T-cell (primary cell): ENCODE results near the gene NPAS4. TPM values are rescaled to one million over a fixed set of nuclear protein-coding genes. Genes with fewer than 3 reads are reported as not detected.
A peak's percentile ranks its signal among the peaks of the same experiment; 100 is the strongest.

Experiments used
- ATAC-seq, 4 experiments: fragments of 200-7000 bp in 3 of 4; fragments of 150-1000 bp in 1 of 4; cut with Tn5 transposase; replicated peaks in 1 of 4; 1 replicate in 3 of 4; 2 replicates in 1 of 4; pipeline ENCODE4 v1.10.0; 2021; ENCODE audit warnings: moderate library complexity in 3 of 4, mild to moderate bottlenecking in 2 of 4, moderate number of reproducible peaks in 1 of 4
- CTCF ChIA-PET, 2 donors: fragments of 300-600 bp; sonication (Branson Sonifier 250); formaldehyde crosslinking; loops; one replicate each; lab custom pipeline; 2022; ENCODE audit warnings: antibody characterized with exemption in 2 of 2; lab: Charles Lee
- POLR2A ChIA-PET, 2 donors: fragments of 300-600 bp; sonication (Branson Sonifier 250); formaldehyde crosslinking; loops; one replicate each; lab custom pipeline; 2022; ENCODE audit warnings: antibody characterized with exemption in 2 of 2; lab: Charles Lee
- DNase-seq, 35 experiments: peaks; one replicate each; pipeline versions ENCODE4 v3.0.0 to v3.0.0-alpha.2; 2013 to 2023
- H3K27ac ChIP-seq: one replicate; pipeline ENCODE4 v1.5.1; 2013; ENCODE audit warnings: low read length
- H3K27me3 ChIP-seq, 2 experiments: replicated peaks in 1 of 2; 1 replicate in 1 of 2; 2 replicates in 1 of 2; pipeline versions ENCODE4 v1.6.1 to v1.7.0; 2013; ENCODE audit warnings: low read length in 1 of 2, mixed read lengths in 1 of 2; ENCODE audit not compliant: control insufficient read depth in 2 of 2, insufficient read depth in 2 of 2; ENCODE audit errors: extremely low read depth in 1 of 2
- H3K36me3 ChIP-seq, 2 donors: 1 replicate in 1 of 2; 2 replicates in 1 of 2; pipeline versions ENCODE4 v1.6.1 to v1.7.0; 2013; ENCODE audit warnings: low read length in 1 of 2; ENCODE audit not compliant: control insufficient read depth in 2 of 2, insufficient read depth in 1 of 2; ENCODE audit errors: extremely low read depth in 1 of 2
- H3K4me1 ChIP-seq, 2 experiments: 1 replicate in 1 of 2; 2 replicates in 1 of 2; pipeline versions ENCODE4 v1.6.1 to v1.7.0; 2013; ENCODE audit warnings: low read length in 2 of 2, mixed read lengths in 1 of 2; ENCODE audit not compliant: insufficient read depth in 2 of 2, control insufficient read depth in 1 of 2; ENCODE audit errors: extremely low read depth in 1 of 2
- H3K4me3 ChIP-seq, 2 donors: 1 replicate in 1 of 2; 2 replicates in 1 of 2; pipeline versions ENCODE4 v1.5.1 to v1.7.0; 2013; ENCODE audit warnings: mild to moderate bottlenecking in 2 of 2, low read length in 1 of 2, moderate library complexity in 1 of 2; ENCODE audit not compliant: control insufficient read depth in 1 of 2; ENCODE audit errors: extremely low read depth in 1 of 2
- H3K9me3 ChIP-seq: 2 replicates; pipeline ENCODE4 v1.7.0; 2013
- H3K27ac Mint-ChIP-seq, 2 donors: one replicate each; pipeline ENCODE4 v1.8.0; 2020 to 2021; ENCODE audit warnings: mild to moderate bottlenecking in 2 of 2, mixed read lengths in 2 of 2
- H3K27me3 Mint-ChIP-seq, 2 donors: one replicate each; pipeline ENCODE4 v1.8.0; 2021 to 2022; ENCODE audit warnings: mixed read lengths in 2 of 2
- H3K36me3 Mint-ChIP-seq: one replicate; pipeline ENCODE4 v1.8.0; 2021; ENCODE audit warnings: mixed read lengths
- H3K4me1 Mint-ChIP-seq, 3 donors: one replicate each; pipeline ENCODE4 v1.8.0; 2020 to 2022; ENCODE audit warnings: mixed read lengths in 3 of 3, mild to moderate bottlenecking in 1 of 3
- H3K4me3 Mint-ChIP-seq, 3 donors: one replicate each; pipeline ENCODE4 v1.8.0; 2020 to 2022; ENCODE audit warnings: mild to moderate bottlenecking in 3 of 3, mixed read lengths in 3 of 3, moderate library complexity in 3 of 3
- H3K9me3 Mint-ChIP-seq, 3 donors: one replicate each; pipeline ENCODE4 v1.8.0; 2020 to 2022; ENCODE audit warnings: mixed read lengths in 3 of 3
- WGBS: methylation state at CpG from one replicate; pipeline ENCODE4 v1.1.5; 2013; ENCODE audit warnings: missing lambda C conversion rate; ENCODE audit not compliant: insufficient coverage; 5-methylcytosine and 5-hydroxymethylcytosine counted together
- total RNA-seq, 35 experiments: library from RNA in 6 of 35; stranded (reverse) in 6 of 35; fragments of 120-200 nt in 1 of 35; gene quantifications; one replicate each; pipeline versions ENCODE4 v1.2.1 to v1.2.4 and lab custom pipeline; 2013 to 2026

NPAS4 gene
- total RNA-seq, 5 donors from 2014 or later (not counting 1 experiment from before 2014, with no cell fraction given) = not detected

GRCh38 chr11:66468691-66469090 lies 47.9 kb downstream of the NPAS4 start:
- no peaks in the 10 kb centered on the region for H3K27me3 ChIP-seq
- no peak overlapping the region for H3K27ac Mint-ChIP-seq
- H3K36me3 Mint-ChIP-seq = peaks cover 5% of the 10 kb centered on the region
- ChIA-PET CTCF (interaction anchor here (0.6 to 1.0 kb wide), 3 partner anchors 12 to 41 kb away, joined by 3 to 5 read pairs (median 3); partner anchors contain the start of genes DPP3 (in 1 of the 2) and MRPL11 (in 1 of the 2)), POLR2A (interaction anchor here in 1 of 2 donors (0.7 kb wide), 1 partner anchor 25 kb away, joined by 3 read pairs; no protein-coding TSS in a partner anchor)
- no peaks in the 10 kb centered on the region for H3K27me3 Mint-ChIP-seq
- peaks cover 20 to 30% (median 25%) of the 10 kb centered on the region in 3 donors for H3K4me1 Mint-ChIP-seq
- H3K4me3 Mint-ChIP-seq = peak overlapping the region; percentile 45 to 89 (median 88)
- H3K9me3 Mint-ChIP-seq = no peaks in the 10 kb centered on the region
- H3K36me3 ChIP-seq = peaks cover 0 to 6% of the 10 kb centered on the region in 2 donors
- no peaks in the 10 kb centered on the region for H3K9me3 ChIP-seq
- H3K4me3 ChIP-seq = no peak overlapping the region
- DNase-seq = no peak
- no CpG with 5 or more reads among the region's 6 CpGs for WGBS
- ATAC-seq = no peak
- no peak overlapping the region for H3K27ac ChIP-seq
- peaks cover 7 to 24% of the 10 kb centered on the region in 2 experiments for H3K4me1 ChIP-seq

GRCh38 chr11:66469441-66469840 lies 48.6 kb downstream of the NPAS4 start:
- POLR2A ChIA-PET = interaction anchor here in 1 of 2 donors (0.5 to 0.7 kb wide), 4 partner anchors 16 to 1433 kb away, joined by 3 to 4 read pairs (median 3); no protein-coding TSS in a partner anchor
- ATAC-seq (no peak), DNase-seq (no peak)
- Histone ChIP-seq H3K4me1 (peaks cover 7 to 24% of the 10 kb centered on the region in 2 experiments), H3K36me3 (peaks cover 0 to 6% of the 10 kb centered on the region in 2 donors), H3K4me3 (no peak overlapping the region), H3K9me3 (no peaks in the 10 kb centered on the region), H3K27ac (no peak overlapping the region), H3K27me3 (no peaks in the 10 kb centered on the region)
- CTCF ChIA-PET = interaction anchor here (0.7 to 1.0 kb wide), 3 partner anchors 35 to 48 kb away, joined by 3 read pairs; no protein-coding TSS in a partner anchor
- no CpG with 5 or more reads among the region's 1 CpG for WGBS
- H3K36me3 Mint-ChIP-seq = peaks cover 8% of the 10 kb centered on the region
- H3K4me3 Mint-ChIP-seq = no peak overlapping the region
- no peaks in the 10 kb centered on the region for H3K9me3 Mint-ChIP-seq
- no peak overlapping the region for H3K27ac Mint-ChIP-seq
- H3K27me3 Mint-ChIP-seq = no peaks in the 10 kb centered on the region
- H3K4me1 Mint-ChIP-seq = peaks cover 20 to 30% (median 25%) of the 10 kb centered on the region in 3 donors

- no peaks in the 10 kb centered on the region for H3K9me3 ChIP-seq
- Mint-ChIP-seq H3K4me3 (peak overlapping the region in 1 of 3 donors; percentile 56), H3K36me3 (peaks cover 8% of the 10 kb centered on the region), H3K27ac (no peak overlapping the region), H3K9me3 (no peaks in the 10 kb centered on the region), H3K4me1 (peaks cover 20 to 30% (median 25%) of the 10 kb centered on the region in 3 donors), H3K27me3 (no peaks in the 10 kb centered on the region)
- POLR2A ChIA-PET = interaction anchor here in 1 of 2 donors (0.7 kb wide), 1 partner anchor 127 kb away, joined by 3 read pairs; no protein-coding TSS in a partner anchor
- DNase-seq (no peak), ATAC-seq (no peak)
- peaks cover 0 to 6% of the 10 kb centered on the region in 2 donors for H3K36me3 ChIP-seq
- CTCF ChIA-PET = no interaction called here
- no peaks in the 10 kb centered on the region for H3K27me3 ChIP-seq
- H3K4me1 ChIP-seq = peaks cover 7 to 24% of the 10 kb centered on the region in 2 experiments
- H3K4me3 ChIP-seq = no peak overlapping the region
- 86% methylated on average over 3 of the region's 3 CpGs for WGBS
- no peak overlapping the region for H3K27ac ChIP-seq
Measured at GRCh38 chr11:66470015-66470414, 49.2 kb downstream of the NPAS4 start.

- DNase-seq (no peak), ATAC-seq (no peak)
- no peaks in the 10 kb centered on the region for H3K9me3 Mint-ChIP-seq
- H3K36me3 Mint-ChIP-seq = peaks cover 8% of the 10 kb centered on the region
- no peak overlapping the region for H3K4me3 ChIP-seq
- peaks cover 4 to 16% of the 10 kb centered on the region in 2 experiments for H3K4me1 ChIP-seq
- POLR2A ChIA-PET = interaction anchor here in 1 of 2 donors (0.6 kb wide), 2 partner anchors 16 to 36 kb away, joined by 3 to 7 read pairs; no protein-coding TSS in a partner anchor
- no peaks in the 10 kb centered on the region for H3K27me3 ChIP-seq
- CTCF ChIA-PET = interaction anchor here in 1 of 2 donors (0.7 kb wide), 1 partner anchor 94 kb away, joined by 5 read pairs; no protein-coding TSS in a partner anchor
- H3K4me3 Mint-ChIP-seq = no peak overlapping the region
- peaks cover 0 to 6% of the 10 kb centered on the region in 2 donors for H3K36me3 ChIP-seq
- H3K9me3 ChIP-seq = no peaks in the 10 kb centered on the region
- H3K4me1 Mint-ChIP-seq = peaks cover 15 to 20% (median 15%) of the 10 kb centered on the region in 3 donors
- H3K27me3 Mint-ChIP-seq = no peaks in the 10 kb centered on the region
- H3K27ac ChIP-seq = no peak overlapping the region
- WGBS = 95% methylated on average over 16 of the region's 16 CpGs
- no peak overlapping the region for H3K27ac Mint-ChIP-seq
Measured at GRCh38 chr11:66471142-66471541, 50.3 kb downstream of the NPAS4 start.

GRCh38 chr11:66472054-66472453 lies 51.2 kb downstream of the NPAS4 start:
- CTCF ChIA-PET = interaction anchor here in 1 of 2 donors (0.7 kb wide), 1 partner anchor 95 kb away, joined by 5 read pairs; no protein-coding TSS in a partner anchor
- H3K4me3 ChIP-seq = no peak overlapping the region
- H3K27ac ChIP-seq = no peak overlapping the region
- H3K36me3 ChIP-seq = peaks cover 0 to 6% of the 10 kb centered on the region in 2 donors
- POLR2A ChIA-PET = interaction anchor here in 1 of 2 donors (0.6 kb wide), 1 partner anchor 37 kb away, joined by 3 read pairs; no protein-coding TSS in a partner anchor
- no peaks in the 10 kb centered on the region for H3K27me3 ChIP-seq
- Mint-ChIP-seq H3K4me3 (no peak overlapping the region), H3K36me3 (peaks cover 8% of the 10 kb centered on the region), H3K27me3 (no peaks in the 10 kb centered on the region), H3K9me3 (no peaks in the 10 kb centered on the region), H3K4me1 (peaks cover 13 to 16% (median 13%) of the 10 kb centered on the region in 3 donors), H3K27ac (no peak overlapping the region)
- WGBS = 95% methylated on average over 8 of the region's 9 CpGs
- ATAC-seq = no peak
- no peaks in the 10 kb centered on the region for H3K9me3 ChIP-seq
- peaks cover 4 to 11% of the 10 kb centered on the region in 2 experiments for H3K4me1 ChIP-seq
- DNase-seq = no peak

- Mint-ChIP-seq H3K36me3 (peaks cover 8% of the 10 kb centered on the region), H3K27me3 (no peaks in the 10 kb centered on the region), H3K4me3 (no peak overlapping the region), H3K4me1 (peaks cover 4 to 13% (median 10%) of the 10 kb centered on the region in 3 donors), H3K9me3 (no peaks in the 10 kb centered on the region), H3K27ac (no peak overlapping the region)
- H3K36me3 ChIP-seq = peaks cover 0 to 6% of the 10 kb centered on the region in 2 donors
- DNase-seq (no peak), ATAC-seq (no peak)
- no peak overlapping the region for H3K4me3 ChIP-seq
- H3K27me3 ChIP-seq = no peaks in the 10 kb centered on the region
- H3K9me3 ChIP-seq = no peaks in the 10 kb centered on the region
- 98% methylated on average over 11 of the region's 11 CpGs for WGBS
- H3K27ac ChIP-seq = no peak overlapping the region
- POLR2A ChIA-PET = no interaction called here
- CTCF ChIA-PET = no interaction called here
- H3K4me1 ChIP-seq = peaks cover 0 to under 1% of the 10 kb centered on the region in 2 experiments
Measured at GRCh38 chr11:66473167-66473566, 52.3 kb downstream of the NPAS4 start.
